Epithelial cell of proximal tubule (primary cell): ENCODE measurements around the gene PRSS22. TPM values are rescaled to one million over a fixed set of nuclear protein-coding genes. Genes with fewer than 3 reads are reported as not detected.

ENCODE experiments used
- DNase-seq: peaks from one replicate; pipeline ENCODE4 v3.0.0-alpha.2; 2011; ENCODE audit warnings: low read depth
- H3K4me3 ChIP-seq: 2 replicates; pipeline ENCODE4 v1.5.1; 2011; ENCODE audit warnings: low read depth, mild to moderate bottlenecking, low read length
- CTCF ChIP-seq: conservative IDR thresholded peaks from 2 replicates; pipeline ENCODE4 v1.5.1; 2012; ENCODE audit warnings: low read depth, mild to moderate bottlenecking, low read length
- total RNA-seq: library from RNA; depleted of rRNA; stranded (reverse); fragments of >200 nt; gene quantifications from 2 replicates; pipeline ENCODE4 v1.2.3, GENCODE V29; 2015

The PRSS22 gene
- total RNA-seq, 1 donor from 2014 or later = 11.1 TPM

DNA sequence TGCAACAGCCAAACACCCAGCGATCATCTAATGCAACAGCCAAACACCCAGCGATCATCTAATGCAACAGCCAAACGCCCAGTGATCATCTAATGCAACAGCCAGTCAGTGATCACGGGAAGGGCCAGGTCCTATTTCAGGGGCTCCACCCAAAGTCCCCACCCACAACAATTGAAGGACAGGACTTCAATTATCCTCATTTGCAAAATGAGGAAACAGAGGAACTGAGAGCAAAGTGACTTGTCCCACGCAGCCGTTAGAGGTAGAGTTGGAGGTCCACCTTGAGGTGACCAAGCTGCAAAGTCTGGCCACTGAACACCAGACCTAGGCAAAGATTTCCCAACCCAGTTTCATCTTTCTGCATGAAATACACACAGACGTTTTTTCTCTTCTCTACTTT lies 24.2 kb downstream of the PRSS22 start:
- no peak overlapping the region for H3K4me3 ChIP-seq
- DNase-seq = no peak
- no peak for TF ChIP-seq CTCF

DNA sequence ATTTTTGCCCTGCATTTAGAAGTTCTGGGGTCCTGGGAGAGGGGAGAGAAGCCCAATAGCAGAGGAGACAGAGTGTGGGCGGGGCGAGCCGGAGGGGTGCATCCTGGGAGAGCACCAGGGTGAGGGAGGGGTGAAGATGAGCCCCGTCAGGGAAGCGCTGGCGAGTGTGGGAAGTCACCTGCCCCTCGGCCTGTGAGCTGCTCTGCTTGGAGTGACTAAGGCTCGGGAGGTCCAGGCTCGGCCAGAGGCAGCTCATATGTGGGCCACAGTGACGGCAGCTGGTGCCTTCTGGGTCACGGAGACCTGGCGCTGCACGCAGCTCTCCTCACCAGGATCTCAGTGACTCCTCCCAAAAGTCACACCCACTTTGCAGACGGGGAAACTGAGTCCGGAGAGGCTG lies 26.8 kb downstream of the PRSS22 start:
- TF ChIP-seq CTCF = no peak
- H3K4me3 ChIP-seq = no peak overlapping the region
- DNase-seq = no peak

GRCh38 chr16:2830355-2830695 lies 27.6 kb downstream of the PRSS22 start:
- no peak overlapping the region for H3K4me3 ChIP-seq
- no peak for DNase-seq
- no peak for TF ChIP-seq CTCF

DNA sequence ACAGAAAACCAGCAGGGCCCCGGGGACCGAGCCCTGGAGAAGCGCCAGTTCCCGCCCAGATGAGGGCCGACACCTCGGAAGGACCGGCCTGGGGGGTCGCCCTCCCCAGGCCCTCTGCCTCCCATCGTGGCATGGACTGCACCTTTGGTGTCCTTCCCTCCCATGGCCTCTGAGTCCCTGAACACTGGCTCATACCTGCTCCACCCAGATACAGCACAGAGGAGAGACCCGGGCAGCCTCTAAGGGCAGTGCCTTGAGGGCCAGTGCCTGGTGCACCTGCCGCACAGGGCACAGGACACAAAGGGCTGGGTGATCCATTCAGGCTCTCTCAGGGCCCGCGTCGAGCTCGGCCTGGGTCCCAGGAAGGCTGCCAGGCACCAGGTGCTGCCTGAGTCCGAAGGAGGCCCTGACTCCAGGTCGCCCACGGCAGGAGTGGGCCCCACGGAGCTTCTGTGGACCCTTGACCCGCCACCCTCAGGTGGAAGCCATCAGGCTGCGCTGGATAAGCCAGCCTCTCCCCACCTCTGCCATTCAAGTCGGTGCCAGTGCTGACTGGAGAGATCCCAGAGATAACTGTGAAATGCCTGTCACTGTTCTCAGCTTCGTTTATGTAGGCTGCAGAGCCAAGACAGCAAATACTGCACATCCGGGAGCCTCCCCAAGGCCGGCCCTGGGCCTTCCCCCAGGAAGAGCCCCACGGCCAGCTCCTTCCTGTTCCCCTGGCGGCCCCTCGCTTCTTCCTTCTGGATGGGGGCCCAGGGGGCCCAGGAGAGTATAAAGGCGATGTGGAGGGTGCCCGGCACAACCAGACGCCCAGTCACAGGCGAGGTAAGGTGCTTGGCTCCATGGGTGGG lies 28.2 kb downstream of the PRSS22 start, which contains the start of gene ZG16B:
ZG16B (plus strand) TSS at position 803 of the 854 bp plus-strand sequence. CDS start 139 bp downstream, outside the sequence.
- no peak for DNase-seq
- no peak for TF ChIP-seq CTCF

DNA sequence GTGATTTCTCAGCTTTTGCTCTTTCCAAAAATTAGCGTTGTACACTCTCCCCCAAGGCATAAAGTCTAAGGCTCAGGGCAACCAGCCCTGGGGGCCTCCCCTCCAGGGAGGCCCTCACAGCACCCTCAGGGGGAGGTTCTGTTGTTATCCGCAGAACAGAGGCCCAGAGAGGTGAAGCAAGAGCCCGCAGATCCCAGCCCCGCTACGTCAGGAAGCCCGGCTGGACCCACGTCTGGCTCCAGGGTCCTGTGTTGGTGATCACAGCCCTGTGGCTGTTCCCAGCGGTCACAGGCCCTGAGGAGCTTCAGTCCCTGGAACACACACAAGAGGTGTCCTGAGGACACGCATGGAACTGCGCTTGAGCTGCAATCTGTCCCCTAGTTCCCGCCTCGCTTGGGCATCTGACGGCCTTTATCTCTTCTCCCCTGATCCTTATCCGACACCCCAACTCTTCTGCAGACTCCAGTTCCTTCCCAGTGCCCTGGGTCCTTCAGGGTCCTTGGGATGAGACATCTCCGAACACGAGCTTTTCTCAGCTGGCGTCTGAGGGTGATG lies 29.0 kb downstream of the PRSS22 start:
- no peak for DNase-seq
- H3K4me3 ChIP-seq = no peak overlapping the region
- no peak for TF ChIP-seq CTCF

More for the DNA sequence above, 28.2 kb downstream of the PRSS22 start, which contains the start of gene ZG16B:
- no peak within 1 kb of the TSS for H3K4me3 ChIP-seq

- no peak for DNase-seq
- no peak for TF ChIP-seq CTCF
- no peak overlapping the region for H3K4me3 ChIP-seq
Observed at GRCh38 chr16:2828521-2828840, 29.5 kb downstream of the PRSS22 start.
